ENCODE results near the gene PRKAG3. TPM values are rescaled to one million over a fixed set of nuclear protein-coding genes. Genes with fewer than 3 reads are reported as not detected.

The PRKAG3 gene
- total and polyA plus RNA-seq, 9 of the 15 experiments (the other 6 are each of a cell fraction or from before 2014, with no cell fraction given), result not detected

DNA sequence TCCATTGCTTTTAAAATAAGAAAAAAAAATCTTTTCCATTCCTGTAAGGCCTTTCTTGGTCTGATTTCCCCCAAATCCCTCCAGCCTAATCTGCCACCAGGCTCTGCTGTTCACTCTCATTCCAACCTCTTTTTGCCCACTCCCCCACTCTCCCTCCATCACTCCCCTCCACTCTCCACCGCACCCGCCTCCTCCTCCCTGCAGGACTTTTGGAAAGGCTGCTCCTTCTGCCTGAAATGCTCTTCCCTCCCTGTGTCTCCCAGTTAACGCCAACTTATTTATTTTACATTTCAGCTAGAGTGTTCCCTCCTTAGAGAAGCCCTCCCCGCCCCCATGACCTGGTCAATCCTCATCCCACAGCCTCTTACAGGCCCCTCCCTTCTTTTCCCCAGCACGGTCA is 23.3 kb upstream of the PRKAG3 start:
- no peaks in the 10 kb centered on the region for H3K79me2 ChIP-seq (ENCODE audit: control insufficient read depth, insufficient read depth, low read length)
- no TSS peak for BruUV-seq (replicated peaks)
- H3K4me1 ChIP-seq (replicated peaks in 1 of 2; ENCODE audit: control insufficient read depth in 2 of 2, insufficient read depth in 2 of 2, low read length in 2 of 2), result peaks cover 0 to 10% of the 10 kb centered on the region in 2 experiments; a peak in 2 of 5 replicates
- no peaks in the 10 kb centered on the region for H3K36me3 ChIP-seq (ENCODE audit: control insufficient read depth, insufficient read depth, low read length)
- ATAC-seq, result no peak
- no peak overlapping the region for H2AFZ ChIP-seq (ENCODE audit: low read depth, low read length)
- no peak overlapping the region for H3K4me2 ChIP-seq (ENCODE audit: insufficient read depth, low read length)
- H3K9me3 ChIP-seq (replicated peaks; ENCODE audit: control insufficient read depth, insufficient read depth, low read depth, low read length), result no peaks in the 10 kb centered on the region
- DNase-seq (ENCODE audit: extremely low read depth in 1 of 4, low spot score in 3 of 4), result no peak
- POLR2A ChIA-PET, result interaction anchor here (0.6 kb wide), 1 partner anchor 144 kb away, joined by 3 read pairs; no protein-coding TSS in a partner anchor
- no peak for FAIRE-seq
- CTCF ChIA-PET (ENCODE audit: low intra/inter-chr PET ratio), result interaction anchor here (0.7 kb wide), 1 partner anchor 26 kb away, joined by 4 read pairs; no protein-coding TSS in a partner anchor
- no peaks in the 10 kb centered on the region for H3K9me1 ChIP-seq (ENCODE audit: control insufficient read depth, insufficient read depth, low read length)
- H3K27me3 ChIP-seq (ENCODE audit: control insufficient read depth in 2 of 2, insufficient read depth in 2 of 2, low read length in 2 of 2), result peaks cover 0 to 41% of the 10 kb centered on the region in 2 experiments; a peak in 3 of 5 replicates
- H3K27ac ChIP-seq (ENCODE audit: extremely low read depth, low read depth, low read length), result no peak overlapping the region
- TF ChIP-seq CBFB (CRISPR knock-in tag; IDR thresholded peaks at IDR 0.05) (no peak), NEUROD1 (IDR thresholded peaks at IDR 0.05; ENCODE audit: borderline replicate concordance, low read depth, low read length, partially characterized antibody) (no peak)
- H3K4me3 ChIP-seq, result no peak overlapping the region
- WGBS (ENCODE audit: insufficient coverage, low coverage, missing lambda C conversion rate), result 0% methylated on average over 2 of the region's 5 CpGs
- in situ Hi-C loops (cut with MboI) (loop anchor here (10.0 kb wide), 1 partner anchor 260 kb away; no protein-coding TSS in a partner anchor), intact Hi-C loops (cut with micrococcal nuclease) (loop anchor here (10.0 kb wide), 1 partner anchor 300 kb away; no protein-coding TSS in a partner anchor)
- H3K9ac ChIP-seq (ENCODE audit: insufficient read depth in 1 of 2, low read depth in 2 of 2, low read length in 2 of 2), result no peak overlapping the region
- no peaks in the 10 kb centered on the region for H4K20me1 ChIP-seq (replicated peaks; ENCODE audit: control insufficient read depth, insufficient read depth, low read length)

DNA sequence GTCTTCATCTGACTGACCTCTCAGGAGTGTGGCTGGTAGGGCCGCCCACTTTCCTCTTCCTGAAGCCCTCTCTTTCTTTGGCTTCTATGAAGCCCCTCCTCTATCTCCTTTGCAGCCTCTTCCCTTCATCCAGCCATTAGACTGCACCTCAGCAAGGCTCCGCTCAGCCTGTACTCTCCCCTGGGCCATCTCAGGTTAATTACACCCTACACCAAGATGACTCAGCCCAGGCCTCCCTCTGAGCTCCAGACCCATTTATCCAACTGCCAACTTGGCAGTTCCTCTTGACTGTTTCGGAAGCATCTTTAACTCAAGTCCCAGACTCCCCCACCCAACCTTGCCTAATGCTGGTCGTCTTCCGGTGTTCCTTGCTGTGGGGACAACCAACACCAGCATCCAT is 22.2 kb upstream of the PRKAG3 start:
- ChIA-PET CTCF (ENCODE audit: low intra/inter-chr PET ratio) (interaction anchor here (0.7 to 0.9 kb wide), 2 partner anchors 204 to 254 kb away, joined by 3 read pairs; no protein-coding TSS in a partner anchor), POLR2A (no interaction called here)
- H3K27me3 ChIP-seq (ENCODE audit: control insufficient read depth in 2 of 2, insufficient read depth in 2 of 2, low read length in 2 of 2), result peaks cover 0 to 34% of the 10 kb centered on the region in 2 experiments; a peak in 3 of 5 replicates
- no peak overlapping the region for H3K4me3 ChIP-seq
- H3K4me2 ChIP-seq (ENCODE audit: insufficient read depth, low read length), result no peak overlapping the region
- no peak overlapping the region for H2AFZ ChIP-seq (ENCODE audit: low read depth, low read length)
- no TSS peak for BruUV-seq (replicated peaks)
- H3K27ac ChIP-seq (ENCODE audit: extremely low read depth, low read depth, low read length), result no peak overlapping the region
- peaks cover 0 to under 1% of the 10 kb centered on the region in 2 experiments; a peak in 2 of 5 replicates for H3K4me1 ChIP-seq (replicated peaks in 1 of 2; ENCODE audit: control insufficient read depth in 2 of 2, insufficient read depth in 2 of 2, low read length in 2 of 2)
- ATAC-seq (peak; percentile 54; the same call in 2 of the 3 replicates), FAIRE-seq (no peak), DNase-seq (ENCODE audit: extremely low read depth in 1 of 4, low spot score in 3 of 4) (peak in 2 of 4 experiments; percentile 12 to 21)
- H3K36me3 ChIP-seq (ENCODE audit: control insufficient read depth, insufficient read depth, low read length), result no peaks in the 10 kb centered on the region
- intact Hi-C loops (cut with micrococcal nuclease) (loop anchor here (1.0 to 10.0 kb wide), 2 partner anchors 45 to 301 kb away; no protein-coding TSS in a partner anchor), in situ Hi-C loops (cut with MboI) (loop anchor here (10.0 kb wide), 1 partner anchor 261 kb away; no protein-coding TSS in a partner anchor)
- no peaks in the 10 kb centered on the region for H3K9me1 ChIP-seq (ENCODE audit: control insufficient read depth, insufficient read depth, low read length)
- H3K79me2 ChIP-seq (ENCODE audit: control insufficient read depth, insufficient read depth, low read length), result no peaks in the 10 kb centered on the region
- no peaks in the 10 kb centered on the region for H4K20me1 ChIP-seq (replicated peaks; ENCODE audit: control insufficient read depth, insufficient read depth, low read length)
- no peak overlapping the region; a peak in 1 of 4 replicates for H3K9ac ChIP-seq (ENCODE audit: insufficient read depth in 1 of 2, low read depth in 2 of 2, low read length in 2 of 2)
- 3% methylated on average over 4 of the region's 5 CpGs for WGBS (ENCODE audit: insufficient coverage, low coverage, missing lambda C conversion rate)
- H3K9me3 ChIP-seq (replicated peaks; ENCODE audit: control insufficient read depth, insufficient read depth, low read depth, low read length), result no peaks in the 10 kb centered on the region
- TF ChIP-seq TAF15 (IDR thresholded peaks at IDR 0.05; ENCODE audit: low read depth, low read length), result no peak
- TF ChIP-seq, protein P1, sequence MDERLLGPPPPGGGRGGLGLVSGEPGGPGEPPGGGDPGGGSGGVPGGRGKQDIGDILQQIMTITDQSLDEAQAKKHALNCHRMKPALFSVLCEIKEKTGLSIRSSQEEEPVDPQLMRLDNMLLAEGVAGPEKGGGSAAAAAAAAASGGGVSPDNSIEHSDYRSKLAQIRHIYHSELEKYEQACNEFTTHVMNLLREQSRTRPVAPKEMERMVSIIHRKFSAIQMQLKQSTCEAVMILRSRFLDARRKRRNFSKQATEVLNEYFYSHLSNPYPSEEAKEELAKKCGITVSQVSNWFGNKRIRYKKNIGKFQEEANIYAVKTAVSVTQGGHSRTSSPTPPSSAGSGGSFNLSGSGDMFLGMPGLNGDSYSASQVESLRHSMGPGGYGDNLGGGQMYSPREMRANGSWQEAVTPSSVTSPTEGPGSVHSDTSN (CRISPR knock-in tag; IDR thresholded peaks at IDR 0.05; ENCODE audit: low read depth), result no peak
- TF ChIP-seq, protein P1 (tag; conservative IDR thresholded peaks at IDR 0.05; ENCODE audit: low read depth), result peak; percentile 54; the same call in 1 of the 2 replicates
- no peak for TF ChIP-seq GTF2F1 (IDR thresholded peaks at IDR 0.05; ENCODE audit: low read depth, low read length)
- TF ChIP-seq DDX20 (tag; IDR thresholded peaks at IDR 0.05; ENCODE audit: low read depth), result no peak
- TF ChIP-seq CTBP1 (IDR thresholded peaks at IDR 0.05; ENCODE audit: borderline replicate concordance), result 0 out of 2 replicates have a peak, but pooled peaks have one; percentile 11
- TF ChIP-seq CBFA2T3 (IDR thresholded peaks at IDR 0.05), result no peak
- 0 out of 2 replicates have a peak, but pooled peaks have one; percentile 23 for TF ChIP-seq MAFG (tag; conservative IDR thresholded peaks at IDR 0.05)
- TF ChIP-seq, protein P2, sequence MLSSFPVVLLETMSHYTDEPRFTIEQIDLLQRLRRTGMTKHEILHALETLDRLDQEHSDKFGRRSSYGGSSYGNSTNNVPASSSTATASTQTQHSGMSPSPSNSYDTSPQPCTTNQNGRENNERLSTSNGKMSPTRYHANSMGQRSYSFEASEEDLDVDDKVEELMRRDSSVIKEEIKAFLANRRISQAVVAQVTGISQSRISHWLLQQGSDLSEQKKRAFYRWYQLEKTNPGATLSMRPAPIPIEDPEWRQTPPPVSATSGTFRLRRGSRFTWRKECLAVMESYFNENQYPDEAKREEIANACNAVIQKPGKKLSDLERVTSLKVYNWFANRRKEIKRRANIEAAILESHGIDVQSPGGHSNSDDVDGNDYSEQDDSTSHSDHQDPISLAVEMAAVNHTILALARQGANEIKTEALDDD (IDR thresholded peaks at IDR 0.05), result peak; percentile 19; the same call in 1 of the 2 replicates
- TF ChIP-seq WHSC1 (IDR thresholded peaks at IDR 0.05; ENCODE audit: low read length), result no peak

Data from K562 (cell line).